GM23248 (cell line): ENCODE measurements around the gene ANKRD1.

Experiments
- EZH2 ChIP-seq: fragments of 200-600 bp; sonication (generic); IDR thresholded peaks from 2 replicates; pipeline ENCODE4 v1.6.1; 2018; ENCODE audit warnings: antibody characterized with exemption, mild to moderate bottlenecking; ENCODE audit not compliant: insufficient read depth, poor library complexity, severe bottlenecking
- EZH2phosphoT487 ChIP-seq: fragments of 200-600 bp; sonication (generic); IDR thresholded peaks from 2 replicates; pipeline ENCODE4 v1.6.1; 2018; ENCODE audit warnings: antibody characterized with exemption, moderate library complexity, mild to moderate bottlenecking, low read depth; ENCODE audit not compliant: insufficient read depth

DNA sequence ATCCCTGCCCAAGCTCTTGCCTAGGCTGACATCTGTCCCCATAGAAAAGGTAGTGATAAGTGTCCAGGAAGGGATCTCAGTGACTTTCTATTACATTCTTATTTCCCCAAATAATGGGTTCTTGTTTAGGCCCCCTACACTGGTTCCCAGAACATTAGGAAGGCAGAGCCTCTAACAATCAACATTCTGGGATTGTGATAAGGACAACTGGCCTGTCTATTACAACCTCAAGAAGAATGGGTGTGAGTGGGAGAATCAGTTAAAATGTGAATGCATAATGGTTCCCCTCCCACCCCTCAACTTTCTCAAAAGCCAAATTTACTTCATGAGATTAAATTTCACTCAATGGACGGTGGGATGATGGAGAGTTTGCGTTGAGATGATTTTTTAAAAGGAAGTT, 6.4 kb upstream of the ANKRD1 start:
- TF ChIP-seq EZH2phosphoT487, result no peak
- TF ChIP-seq EZH2, result no peak
